K562 (cell line): ENCODE data around the gene CORO6. TPM values are rescaled to one million over a fixed set of nuclear protein-coding genes. Genes with fewer than 3 reads are reported as not detected.

Experiments used
- ATAC-seq: fragments of 200-7000 bp; cut with Tn5 transposase; 3 replicates; pipeline ENCODE4 v1.9.1; 2020; ENCODE audit warnings: moderate library complexity
- BruUV-seq: library from RNA; stranded (reverse); fragments of 400-500 nt; replicated peaks from 2 replicates; lab custom pipeline; 2021; lab: Mats Ljungman, UMichigan
- CTCF ChIA-PET: fragments of 300-600 bp; formaldehyde crosslinking; extraction: SDS; loops from one replicate; lab custom pipeline; 2021; ENCODE audit warnings: low intra/inter-chr PET ratio; lab: Yijun Ruan, JAX
- POLR2A ChIA-PET: fragments of 300-600, 350-650 bp; sonication (Branson Sonifier 250); formaldehyde crosslinking; extraction: SDS; loops from one replicate; lab custom pipeline; 2021; ENCODE audit warnings: antibody characterized with exemption, inconsistent platforms; lab: Yijun Ruan, JAX
- DNase-seq, 4 experiments: peaks; one replicate each; pipeline versions ENCODE4 v3.0.0 to v3.0.0-alpha.2; 2011 to 2018; ENCODE audit warnings: low spot score in 3 of 4, mixed read lengths in 3 of 4; ENCODE audit errors: extremely low read depth in 1 of 4
- FAIRE-seq: peaks from 2 replicates; lab custom pipeline; 2011; peaks lifted over from hg19 to GRCh38; lab: Jason Lieb, UNC
- H2AFZ ChIP-seq: 2 replicates; pipeline ENCODE4 v1.6.0; 2011; ENCODE audit warnings: low read depth, low read length, control low read depth, inconsistent platforms
- H3K27ac ChIP-seq: fragments of 200-600 bp; 3 replicates; pipeline ENCODE4 v1.8.0; 2011; ENCODE audit warnings: low read depth, mild to moderate bottlenecking, control low read depth, inconsistent platforms, low read length, moderate library complexity, mixed read lengths; ENCODE audit errors: extremely low read depth
- H3K27me3 ChIP-seq, 2 experiments: fragments of 300-600 bp in 1 of 2; 2 replicates in 1 of 2; 3 replicates in 1 of 2; pipeline versions ENCODE4 v1.6.0 to v1.8.0; 2011; ENCODE audit warnings: inconsistent platforms in 2 of 2, low read length in 2 of 2, mild to moderate bottlenecking in 1 of 2, mixed read lengths in 1 of 2, moderate library complexity in 1 of 2; ENCODE audit not compliant: control insufficient read depth in 2 of 2, insufficient read depth in 2 of 2
- H3K36me3 ChIP-seq: fragments of 300-600 bp; 3 replicates; pipeline ENCODE4 v1.8.0; 2011; ENCODE audit warnings: mild to moderate bottlenecking, low read length, inconsistent platforms; ENCODE audit not compliant: control insufficient read depth, insufficient read depth
- H3K4me1 ChIP-seq, 2 experiments: fragments of 200-600 bp in 1 of 2; replicated peaks in 1 of 2; 2 replicates in 1 of 2; 3 replicates in 1 of 2; pipeline versions ENCODE4 v1.5.1 to v1.8.0; 2011; ENCODE audit warnings: inconsistent platforms in 2 of 2, low read length in 2 of 2, mild to moderate bottlenecking in 1 of 2, mixed read lengths in 1 of 2, moderate library complexity in 1 of 2; ENCODE audit not compliant: control insufficient read depth in 2 of 2, insufficient read depth in 2 of 2
- H3K4me2 ChIP-seq: 2 replicates; pipeline ENCODE4 v1.6.1; 2011; ENCODE audit warnings: low read length, control low read depth, inconsistent platforms, mixed read lengths; ENCODE audit not compliant: insufficient read depth
- H3K4me3 ChIP-seq: fragments of 200-600 bp; sonication (generic), shearing (Covaris generic); 2 replicates; pipeline ENCODE4 v1.5.1; 2016; ENCODE audit warnings: control low read depth, inconsistent platforms
- H3K79me2 ChIP-seq: fragments of 200-600 bp; 3 replicates; pipeline ENCODE4 v1.8.0; 2011; ENCODE audit warnings: low read length, inconsistent platforms; ENCODE audit not compliant: control insufficient read depth, insufficient read depth
- H3K9ac ChIP-seq, 2 experiments: 2 replicates each; pipeline versions ENCODE4 v1.6.0 to v1.6.1; 2011; ENCODE audit warnings: low read depth in 2 of 2, low read length in 2 of 2, control low read depth in 1 of 2, inconsistent platforms in 1 of 2, mild to moderate bottlenecking in 1 of 2, mixed read lengths in 1 of 2; ENCODE audit not compliant: insufficient read depth in 1 of 2
- H3K9me1 ChIP-seq: one replicate; pipeline ENCODE4 v1.6.0; 2011; ENCODE audit warnings: inconsistent platforms, mild to moderate bottlenecking, low read length, moderate library complexity; ENCODE audit not compliant: control insufficient read depth, insufficient read depth
- H3K9me3 ChIP-seq: replicated peaks from 2 replicates; pipeline ENCODE4 v1.5.1; 2011; ENCODE audit warnings: low read depth, low read length, inconsistent platforms; ENCODE audit not compliant: control insufficient read depth, insufficient read depth
- H4K20me1 ChIP-seq: replicated peaks from 2 replicates; pipeline ENCODE4 v1.6.1; 2011; ENCODE audit warnings: low read length, inconsistent platforms, mixed read lengths; ENCODE audit not compliant: control insufficient read depth, insufficient read depth
- HMG20B ChIP-seq: fragments of 250-450 bp; sonication (Bioruptor Pico); IDR thresholded peaks from 2 replicates; pipeline ENCODE4 v1.5.0; 2021; ENCODE audit warnings: mild to moderate bottlenecking
- HSF4 ChIP-seq: fragments of 250-450 bp; sonication (Bioruptor Pico); IDR thresholded peaks from 2 replicates; pipeline ENCODE4 v2.1.2; 2022; ENCODE audit warnings: mild to moderate bottlenecking, moderate library complexity, borderline replicate concordance
- KDM1A ChIP-seq, 2 experiments: fragments of 450-650 bp; IDR thresholded peaks; 2 replicates each; pipeline ENCODE4 v1.6.1; 2016; ENCODE audit warnings: mild to moderate bottlenecking in 2 of 2
- NRF1 ChIP-seq, 2 experiments: fragments of 450-650 bp; IDR thresholded peaks in 1 of 2; conservative IDR thresholded peaks in 1 of 2; 2 replicates each; pipeline ENCODE4 v1.6.1; 2014; ENCODE audit warnings: mild to moderate bottlenecking in 2 of 2
- PHF21A ChIP-seq: fragments of 450-650 bp; IDR thresholded peaks from 2 replicates; pipeline ENCODE4 v1.6.1; 2017; ENCODE audit warnings: low read depth, borderline replicate concordance
- POLR2G ChIP-seq: fragments of 200-400 bp; formaldehyde crosslinking; IDR thresholded peaks from 2 replicates; pipeline ENCODE4 v1.6.1; 2017; ENCODE audit warnings: low read depth, mild to moderate bottlenecking, antibody characterized with exemption, low read length, moderate library complexity
- POLR3G ChIP-seq: IDR thresholded peaks from 2 replicates; pipeline ENCODE4 v1.6.1; 2011; ENCODE audit not compliant: insufficient read length, insufficient replicate concordance; ENCODE audit errors: extremely low read depth
- ZKSCAN3 ChIP-seq: fragments of 250-450 bp; sonication (Bioruptor Pico); IDR thresholded peaks from 2 replicates; pipeline ENCODE4 v1.4.0; 2020
- WGBS: fragments of 100-300 bp; shearing (Covaris generic); methylation state at CpG from one replicate; pipeline ENCODE4 v1.1.6; 2016; ENCODE audit warnings: low coverage, mixed read lengths; ENCODE audit not compliant: insufficient coverage; ENCODE audit errors: missing lambda C conversion rate; 5-methylcytosine and 5-hydroxymethylcytosine counted together
- in situ Hi-C: fragments of 300-500 bp; cut with MboI; formaldehyde crosslinking; loops from 4 replicates; pipeline ENCODE4 v1.15.0; 2018; ENCODE audit warnings: inconsistent platforms, mixed read lengths
- intact Hi-C: fragments of 100-400 bp; cut with micrococcal nuclease; formaldehyde crosslinking; loops from 2 replicates; pipeline ENCODE4 v1.14.2; 2022
- polyA plus RNA-seq, 8 experiments: library from polyadenylated mRNA; depleted of rRNA in 4 of 8; stranded (reverse) in 5 of 8; unstranded in 3 of 8; fragments of >200 nt; fragmentation: Nextera tagmentation in 2 of 8; fragmentation: Illumina TruSeq in 1 of 8; extraction: Ambion mirVana in 2 of 8; extraction: Trizol in 1 of 8; gene quantifications; 2 replicates each; pipeline versions ENCODE4 v1.2.1 to v1.2.3, GENCODE V29; 2011 to 2014; ENCODE audit warnings: inconsistent platforms in 1 of 8, missing spikeins in 1 of 8
- total RNA-seq, 7 experiments: library from RNA; depleted of rRNA in 6 of 7; stranded (reverse); fragments of >200 nt in 6 of 7; fragmentation: Illumina TruSeq in 2 of 7; extraction: Trizol in 2 of 7; gene quantifications; 2 replicates each; pipeline versions ENCODE4 v1.2.1 to v1.2.3, GENCODE V29; 2011 to 2021; ENCODE audit warnings: low replicate concordance in 1 of 7

The CORO6 gene
- total and polyA plus RNA-seq, 9 of the 15 experiments (the other 6 are each of a cell fraction or from before 2014, with no cell fraction given), result 0.04 to 11.9 (median 2.4) TPM

GRCh38 chr17:29590411-29591145 is 32.1 kb downstream of the CORO6 start:
- peaks cover 25% of the 10 kb centered on the region for H3K79me2 ChIP-seq

More at GRCh38 chr17:29590411-29591145, 32.1 kb downstream of the CORO6 start:
- Histone ChIP-seq H3K4me2 (peak overlapping the region; percentile 83), H2AFZ (peak overlapping the region; percentile 95), H3K9me1 (peaks cover 2% of the 10 kb centered on the region), H3K4me3 (no peak overlapping the region), H3K36me3 (no peaks in the 10 kb centered on the region), H3K9me3 (no peaks in the 10 kb centered on the region), H4K20me1 (peaks cover 5% of the 10 kb centered on the region), H3K27ac (peak overlapping the region; percentile 48; the same call in 1 of the 3 replicates), H3K27me3 (no peaks in the 10 kb centered on the region), H3K4me1 (peaks cover 34 to 75% of the 10 kb centered on the region in 2 experiments), H3K9ac (peak overlapping the region; percentile 48 to 88; a peak in 3 of 4 replicates)
- WGBS, result 37% methylated on average over 13 of the region's 30 CpGs
- DNase-seq (peak in 1 of 4 experiments; percentile 21), FAIRE-seq (no peak), ATAC-seq (no peak)
- POLR2A ChIA-PET, result interaction anchor here (0.7 kb wide), 1 partner anchor 10 kb away, joined by 4 read pairs; no protein-coding TSS in a partner anchor
- TF ChIP-seq KDM1A (IDR thresholded peaks at IDR 0.05), result peak; percentile 54 to 59; a peak in 2 of 4 replicates
- no peak for TF ChIP-seq ZKSCAN3 (CRISPR knock-in tag)
- TF ChIP-seq PHF21A, result peak; percentile 78; the same call in 1 of the 2 replicates
- TF ChIP-seq HMG20B (CRISPR knock-in tag), result no peak
- no peak for TF ChIP-seq POLR3G
- TF ChIP-seq HSF4 (CRISPR knock-in tag), result no peak
- TF ChIP-seq POLR2G, result 0 out of 2 replicates have a peak, but pooled peaks have one; percentile 28
- peak; percentile 60 to 70; a peak in 3 of 4 replicates for TF ChIP-seq NRF1 (conservative IDR thresholded peaks at IDR 0.05 in 1 of 2, IDR thresholded peaks at IDR 0.05 in 1 of 2)
- intact Hi-C loops (loop anchor here (2.0 to 5.0 kb wide), 2 partner anchors 198 to 298 kb away; partner anchors contain the start of gene TAOK1), in situ Hi-C loops (no loop called here)
- CTCF ChIA-PET, result interaction anchor here (0.7 to 2.3 kb wide), 2 partner anchors 11 to 221 kb away, joined by 3 to 19 read pairs; no protein-coding TSS in a partner anchor
- BruUV-seq, result no TSS peak
